ENCODE data around the gene NFKBIE.

DNA sequence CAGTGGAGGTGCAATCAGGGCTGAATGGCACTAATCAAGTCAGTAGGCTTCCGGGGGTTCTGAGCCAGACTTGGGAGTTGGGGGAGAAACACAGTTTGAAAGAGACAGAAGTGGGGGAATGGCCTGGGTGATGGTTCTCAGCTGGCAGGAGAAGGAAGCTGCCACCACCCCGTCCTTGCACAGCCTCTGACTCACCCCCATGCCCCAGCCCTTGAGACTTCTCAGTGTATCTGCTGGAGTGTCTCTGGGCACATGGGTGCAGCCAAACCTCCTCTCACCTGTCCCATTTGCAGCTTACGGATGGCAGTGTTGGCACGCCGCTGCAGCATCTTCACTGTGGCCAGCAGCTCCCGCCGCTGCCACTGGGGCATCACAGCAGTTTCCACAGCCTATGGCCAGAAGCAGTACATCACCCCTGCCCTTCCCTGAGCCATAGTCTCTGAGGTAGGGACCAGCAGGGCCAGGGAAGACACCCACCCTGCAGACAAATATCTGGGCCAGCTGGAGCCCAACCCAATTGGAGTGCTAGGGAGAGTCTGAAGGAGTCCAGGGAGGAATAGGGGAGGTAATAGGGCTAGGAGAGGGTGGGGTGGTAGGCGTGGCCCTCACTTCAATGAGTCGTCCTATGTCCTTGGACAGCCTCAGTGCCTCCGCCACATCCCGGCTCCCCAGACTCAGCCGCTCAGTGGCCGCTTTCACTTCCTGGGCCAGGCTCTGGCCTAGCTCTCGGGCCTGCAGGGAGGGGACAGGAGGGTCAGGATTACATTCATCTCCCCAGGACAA is 36.6 kb upstream of the NFKBIE start:
- TF ChIP-seq POLR2A (IDR thresholded peaks at IDR 0.05), result no peak
- TF ChIP-seq, protein P1, sequence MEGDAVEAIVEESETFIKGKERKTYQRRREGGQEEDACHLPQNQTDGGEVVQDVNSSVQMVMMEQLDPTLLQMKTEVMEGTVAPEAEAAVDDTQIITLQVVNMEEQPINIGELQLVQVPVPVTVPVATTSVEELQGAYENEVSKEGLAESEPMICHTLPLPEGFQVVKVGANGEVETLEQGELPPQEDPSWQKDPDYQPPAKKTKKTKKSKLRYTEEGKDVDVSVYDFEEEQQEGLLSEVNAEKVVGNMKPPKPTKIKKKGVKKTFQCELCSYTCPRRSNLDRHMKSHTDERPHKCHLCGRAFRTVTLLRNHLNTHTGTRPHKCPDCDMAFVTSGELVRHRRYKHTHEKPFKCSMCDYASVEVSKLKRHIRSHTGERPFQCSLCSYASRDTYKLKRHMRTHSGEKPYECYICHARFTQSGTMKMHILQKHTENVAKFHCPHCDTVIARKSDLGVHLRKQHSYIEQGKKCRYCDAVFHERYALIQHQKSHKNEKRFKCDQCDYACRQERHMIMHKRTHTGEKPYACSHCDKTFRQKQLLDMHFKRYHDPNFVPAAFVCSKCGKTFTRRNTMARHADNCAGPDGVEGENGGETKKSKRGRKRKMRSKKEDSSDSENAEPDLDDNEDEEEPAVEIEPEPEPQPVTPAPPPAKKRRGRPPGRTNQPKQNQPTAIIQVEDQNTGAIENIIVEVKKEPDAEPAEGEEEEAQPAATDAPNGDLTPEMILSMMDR (IDR thresholded peaks at IDR 0.05), result no peak
- no peak for TF ChIP-seq POLR2AphosphoS5 (IDR thresholded peaks at IDR 0.05)
